Fibroblast of mammary gland (primary cell): Measurements from ENCODE around the gene RALGAPB.
A peak's percentile ranks its signal among the peaks of the same experiment; 100 is the strongest.

ENCODE experiments used
- DNase-seq: peaks from one replicate; pipeline ENCODE4 v3.0.0-alpha.2; 2010; ENCODE audit warnings: low read depth
- H3K4me3 ChIP-seq: 2 replicates; pipeline ENCODE4 v1.5.1; 2011; ENCODE audit warnings: low read depth, mild to moderate bottlenecking, low read length, moderate library complexity; ENCODE audit not compliant: control insufficient read depth
- CTCF ChIP-seq: conservative IDR thresholded peaks from 2 replicates; pipeline ENCODE4 v1.5.1; 2011; ENCODE audit warnings: low read depth, low read length, inconsistent platforms; ENCODE audit not compliant: control insufficient read depth, insufficient read depth

RALGAPB gene

GRCh38 chr20:38566036-38566598 lies 93.5 kb downstream of the RALGAPB start:
- no peak overlapping the region for H3K4me3 ChIP-seq
- no peak for TF ChIP-seq CTCF
- no peak for DNase-seq

DNA sequence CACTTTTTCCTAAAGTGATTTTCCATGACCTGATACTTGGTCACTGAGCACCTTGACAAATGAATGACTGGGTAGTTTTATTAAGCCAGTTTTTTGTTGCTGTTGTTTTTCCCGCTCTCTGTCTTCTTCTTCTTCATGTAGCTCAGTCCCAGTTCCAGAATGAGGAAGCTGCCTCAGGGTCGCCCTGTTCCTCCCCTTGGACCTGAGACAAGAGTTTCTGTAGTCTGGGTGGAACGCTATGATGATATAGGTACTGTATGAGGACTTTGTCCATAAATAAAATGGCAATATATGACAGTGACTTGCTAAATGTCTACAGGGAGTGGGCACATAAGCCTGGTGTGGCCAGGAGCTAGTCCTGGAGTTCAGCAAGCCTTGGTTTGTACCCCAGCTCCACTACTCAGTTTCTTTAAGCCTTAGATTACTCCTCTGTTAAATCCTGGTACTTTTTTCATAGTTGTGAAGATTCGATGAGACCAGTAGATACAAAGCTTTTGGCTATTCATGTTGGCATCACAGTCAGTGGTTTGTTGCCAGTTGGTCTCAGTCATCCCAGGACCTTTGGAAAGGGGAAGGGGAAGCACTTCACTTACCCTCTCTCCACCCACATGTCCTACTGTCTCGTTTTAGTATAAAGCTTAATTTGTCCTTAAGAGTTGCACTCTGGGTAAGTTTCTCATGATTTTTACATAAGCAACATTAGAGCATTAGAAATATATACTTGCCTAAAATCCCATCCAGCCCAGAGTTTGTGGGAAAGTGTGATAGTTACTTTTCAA lies 97.3 kb downstream of the RALGAPB start:
- no peak overlapping the region for H3K4me3 ChIP-seq
- no peak for TF ChIP-seq CTCF
- DNase-seq: no peak

DNA sequence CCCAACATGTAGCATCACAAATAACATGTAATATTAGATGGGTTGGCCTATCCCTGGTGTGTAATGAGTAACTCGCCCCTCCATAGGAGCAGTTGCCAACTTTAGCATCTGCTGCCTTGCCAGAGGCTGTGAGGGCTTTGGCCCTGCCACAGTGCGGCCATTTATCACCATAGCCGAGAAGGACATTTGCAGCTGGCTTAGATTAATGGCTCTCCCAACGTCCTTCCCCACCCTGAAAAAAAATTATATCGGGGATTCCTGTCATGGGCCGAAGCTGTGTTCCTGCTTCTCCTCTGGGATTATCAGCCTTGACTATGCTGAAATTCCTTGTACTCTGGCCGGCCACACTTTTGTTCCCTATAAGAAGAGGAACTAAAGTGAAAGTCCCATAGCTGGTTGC lies 100.8 kb downstream of the RALGAPB start:
- H3K4me3 ChIP-seq: no peak overlapping the region
- no peak for TF ChIP-seq CTCF
- peak; percentile 30 for DNase-seq

DNA sequence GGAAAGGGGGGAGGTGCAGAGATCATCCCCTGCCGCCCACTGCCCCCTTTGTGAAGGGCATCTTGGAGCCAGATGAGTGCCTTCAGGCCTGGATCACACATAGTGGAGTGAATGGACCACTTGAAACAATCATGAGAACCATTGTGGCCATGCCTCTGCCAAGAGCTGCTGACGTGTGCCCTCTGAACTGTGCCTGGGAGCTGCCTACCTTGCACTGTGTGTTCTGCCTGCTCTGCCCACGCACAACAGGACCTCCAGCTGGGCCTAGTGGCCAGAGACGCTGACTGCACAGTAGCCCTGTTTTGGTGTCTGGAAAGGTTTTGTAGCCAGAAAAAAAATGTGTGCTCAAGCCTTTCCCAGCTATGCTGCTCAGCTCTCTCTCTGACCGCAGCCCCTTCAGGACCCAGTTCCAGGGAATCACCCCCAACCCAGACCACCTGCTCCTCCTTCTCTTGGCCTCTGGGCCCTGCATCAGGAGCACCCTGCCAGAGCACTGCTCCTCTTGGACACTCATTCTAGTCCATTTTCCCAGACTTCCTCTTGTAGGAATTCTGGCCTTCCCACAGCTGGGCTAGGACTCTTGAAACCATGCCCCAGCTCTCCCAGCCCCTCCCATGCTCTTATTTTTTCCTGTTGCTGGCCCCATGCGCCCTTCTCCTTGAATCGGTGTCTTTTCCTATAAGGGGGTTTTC lies 106.7 kb downstream of the RALGAPB start:
- no peak overlapping the region for H3K4me3 ChIP-seq
- peak; percentile 24 for DNase-seq
- no peak for TF ChIP-seq CTCF

DNA sequence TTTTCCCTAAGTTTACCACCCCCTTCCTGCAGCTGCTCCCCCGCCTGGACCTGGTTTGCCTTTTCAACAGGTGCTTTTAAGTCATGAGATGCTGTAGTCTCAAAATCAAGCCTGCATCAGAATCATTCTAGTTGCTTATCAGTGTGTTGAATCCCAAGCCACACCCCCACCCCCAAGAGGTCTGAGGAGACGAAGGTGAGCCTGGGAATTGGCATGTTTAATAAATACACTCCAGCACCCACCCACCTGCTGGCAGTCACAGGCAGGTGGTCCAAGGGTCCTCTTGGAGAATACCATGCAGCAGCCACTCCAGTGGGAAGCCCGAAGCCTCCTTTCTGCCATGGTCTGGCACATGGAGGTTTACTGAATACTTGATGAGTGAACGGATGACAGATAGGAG lies 107.3 kb downstream of the RALGAPB start:
- DNase-seq: no peak
- no peak overlapping the region for H3K4me3 ChIP-seq
- no peak for TF ChIP-seq CTCF

DNA sequence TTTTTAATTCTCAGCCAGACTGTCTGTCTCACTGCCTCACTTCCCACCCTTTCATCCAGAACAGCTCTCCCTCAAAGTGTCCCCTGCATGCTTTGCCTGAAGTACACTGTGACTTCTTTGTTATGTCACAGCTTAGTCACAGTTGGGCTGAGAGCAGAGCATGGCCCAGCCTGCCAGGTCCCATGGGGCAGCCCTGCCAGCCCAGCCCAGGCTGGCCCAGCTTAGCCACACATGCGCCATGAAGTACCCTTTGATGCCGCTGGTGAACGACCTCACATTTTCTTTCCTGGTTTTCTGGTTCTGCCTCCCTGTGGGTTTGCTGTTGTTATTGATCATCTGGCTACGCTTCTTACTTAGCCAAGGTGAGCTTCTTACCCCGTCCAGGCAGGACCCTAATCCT lies 108.4 kb downstream of the RALGAPB start, which contains the start of gene ADIG:
TSS of gene ADIG (plus strand) at position 185 of the 400 bp plus-strand sequence. CDS start at position 239, 54 bp downstream.
- H3K4me3 ChIP-seq: no peak within 1 kb of the TSS
- DNase-seq: no peak
- no peak for TF ChIP-seq CTCF
